NCI-H510A treated with DMSO at 0.1 percent for 48 hours (cell line): Measurements from ENCODE around the gene EFHC1.

ENCODE experiments used
- DNase-seq: peaks from one replicate; lab custom pipeline; 2025; lab: John Stamatoyannopoulos, UW

EFHC1 gene

GRCh38 chr6:52503323-52503747 lies 83.2 kb downstream of the EFHC1 start:
- peak; percentile 50 for DNase-seq

- DNase-seq: peak; percentile 99
Measured at GRCh38 chr6:52503851-52504781, 84.0 kb downstream of the EFHC1 start.

GRCh38 chr6:52504782-52505136 lies 84.6 kb downstream of the EFHC1 start:
- peak; percentile 71 for DNase-seq

- DNase-seq: no peak
Measured at GRCh38 chr6:52505726-52506409, 85.7 kb downstream of the EFHC1 start.

GRCh38 chr6:52506476-52506875 lies 86.3 kb downstream of the EFHC1 start:
- no peak for DNase-seq

GRCh38 chr6:52507557-52508260 lies 87.6 kb downstream of the EFHC1 start:
- no peak for DNase-seq

- no peak for DNase-seq
Measured at GRCh38 chr6:52508261-52508739, 88.2 kb downstream of the EFHC1 start.

GRCh38 chr6:52509281-52510212 lies 89.4 kb downstream of the EFHC1 start:
- DNase-seq: no peak

- DNase-seq: no peak
Measured at GRCh38 chr6:52510213-52510562, 90.0 kb downstream of the EFHC1 start.

GRCh38 chr6:52511163-52511562 lies 91.0 kb downstream of the EFHC1 start:
- DNase-seq: no peak

- no peak for DNase-seq
Measured at GRCh38 chr6:52511572-52512151, 91.5 kb downstream of the EFHC1 start.

GRCh38 chr6:52512199-52512598 lies 92.1 kb downstream of the EFHC1 start:
- DNase-seq: no peak

- DNase-seq: no peak
Measured at GRCh38 chr6:52513464-52513863, 93.3 kb downstream of the EFHC1 start.

- DNase-seq: no peak
Measured at GRCh38 chr6:52513896-52514295, 93.8 kb downstream of the EFHC1 start.

GRCh38 chr6:52514514-52514913 lies 94.4 kb downstream of the EFHC1 start:
- no peak for DNase-seq

- no peak for DNase-seq
Measured at GRCh38 chr6:52515219-52515960, 95.2 kb downstream of the EFHC1 start.

GRCh38 chr6:52516269-52516668 lies 96.1 kb downstream of the EFHC1 start:
- no peak for DNase-seq

- no peak for DNase-seq
Measured at GRCh38 chr6:52516943-52517342, 96.8 kb downstream of the EFHC1 start.

GRCh38 chr6:52517502-52518278 lies 97.5 kb downstream of the EFHC1 start:
- no peak for DNase-seq
